Activated CD4-positive, alpha-beta memory T cell treated with anti-CD3 and anti-CD28 coated beads, Interleukin-2, amount 10 ng/mL, durations not matched to agents 7 days and 5 days (primary cell): ENCODE measurements around the gene ATAT1. TPM values are rescaled to one million over a fixed set of nuclear protein-coding genes. Genes with fewer than 3 reads are reported as not detected.
A peak's percentile ranks its signal among the peaks of the same experiment; 100 is the strongest.
"Not testable (repeated sequence)": the region's sequence is repeated elsewhere in the genome, so short reads cannot be mapped to it uniquely, and the experiment has no call there.

Experiments
- CTCF ChIA-PET: fragments of 350-600 bp; sonication (Branson Sonifier 250); formaldehyde crosslinking; loops from one replicate; lab custom pipeline; 2021; ENCODE audit warnings: antibody characterized with exemption, inconsistent platforms; lab: Charles Lee
- POLR2A ChIA-PET: fragments of 350-600 bp; sonication (Branson Sonifier 250); formaldehyde crosslinking; loops from one replicate; lab custom pipeline; 2021; ENCODE audit warnings: antibody characterized with exemption; lab: Charles Lee
- DNase-seq: peaks from one replicate; pipeline ENCODE4 v3.0.0-alpha.2; 2020
- H3K27ac Mint-ChIP-seq: one replicate; pipeline ENCODE4 v1.8.0; 2021; ENCODE audit warnings: mild to moderate bottlenecking, mixed read lengths
- H3K27me3 Mint-ChIP-seq: one replicate; pipeline ENCODE4 v1.8.0; 2021; ENCODE audit warnings: mixed read lengths
- H3K36me3 Mint-ChIP-seq: one replicate; pipeline ENCODE4 v1.8.0; 2021; ENCODE audit warnings: low read depth, mixed read lengths
- H3K4me1 Mint-ChIP-seq: one replicate; pipeline ENCODE4 v1.8.0; 2021; ENCODE audit warnings: mixed read lengths
- H3K4me3 Mint-ChIP-seq: one replicate; pipeline ENCODE4 v1.8.0; 2021; ENCODE audit warnings: mild to moderate bottlenecking, mixed read lengths
- H3K9me3 Mint-ChIP-seq: one replicate; pipeline ENCODE4 v1.8.0; 2021; ENCODE audit warnings: mixed read lengths
- total RNA-seq, 2 experiments: library from RNA; stranded (reverse); gene quantifications; one replicate each; pipeline ENCODE4 v1.2.3, GENCODE V29; 2021

Gene ATAT1
- total RNA-seq, 2 experiments from 2014 or later: 6.3 to 8.0 TPM

DNA sequence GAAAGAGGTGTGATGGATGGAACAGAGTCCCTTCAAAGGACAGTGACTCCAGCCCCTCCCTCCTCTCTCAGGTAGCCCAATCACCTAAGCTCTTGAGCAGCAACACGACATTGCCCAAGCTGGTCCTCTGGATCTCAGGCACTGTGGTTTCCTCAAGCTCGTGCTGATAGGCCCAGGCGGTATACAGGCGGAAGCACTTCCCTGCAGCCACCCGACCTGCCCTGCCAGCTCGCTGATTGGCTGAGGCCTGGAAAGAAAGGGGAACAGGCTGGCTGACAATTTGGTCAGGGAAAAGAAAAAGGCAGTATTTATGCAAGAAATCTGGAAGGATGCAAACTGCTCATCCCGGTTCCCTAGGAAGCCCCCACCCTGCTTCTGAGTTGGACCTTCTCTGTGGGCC is 29.8 kb downstream of the ATAT1 start:
- Mint-ChIP-seq H3K9me3 (no peaks in the 10 kb centered on the region), H3K36me3 (peaks cover 67% of the 10 kb centered on the region), H3K4me1 (no peaks in the 10 kb centered on the region), H3K4me3 (no peak overlapping the region), H3K27ac (no peak overlapping the region), H3K27me3 (no peaks in the 10 kb centered on the region)
- ChIA-PET CTCF (no interaction called here), POLR2A (no interaction called here)
- no peak for DNase-seq

DNA sequence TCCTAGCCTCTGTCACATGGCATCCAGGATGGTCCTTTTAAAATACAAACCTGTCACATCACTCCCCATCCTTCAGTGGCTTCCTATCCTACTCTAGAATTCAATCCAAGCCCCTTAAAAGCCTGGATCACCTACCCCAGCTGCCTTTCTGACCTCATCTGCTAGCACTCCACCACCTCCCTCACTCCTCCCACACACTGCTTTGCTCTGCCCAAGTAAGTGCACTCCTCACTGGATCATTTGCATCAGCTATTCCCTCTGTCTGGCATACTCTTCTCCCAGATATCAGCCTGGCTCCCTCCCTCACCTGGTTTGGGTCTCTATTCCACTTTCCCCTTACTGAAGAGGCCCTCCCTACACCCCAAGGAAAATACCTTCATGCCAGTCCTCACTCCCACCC is 30.8 kb downstream of the ATAT1 start:
- ChIA-PET CTCF (interaction anchor here (1.2 kb wide), 1 partner anchor 15 kb away, joined by 3 read pairs; the partner anchor contains the start of gene DHX16), POLR2A (no interaction called here)
- Mint-ChIP-seq H3K9me3 (no peaks in the 10 kb centered on the region), H3K27me3 (no peaks in the 10 kb centered on the region), H3K27ac (no peak overlapping the region), H3K36me3 (peaks cover 68% of the 10 kb centered on the region), H3K4me1 (no peaks in the 10 kb centered on the region), H3K4me3 (no peak overlapping the region)
- no peak for DNase-seq

- H3K27me3 Mint-ChIP-seq, H3K27ac Mint-ChIP-seq, H3K4me3 Mint-ChIP-seq, H3K4me1 Mint-ChIP-seq, DNase-seq, H3K9me3 Mint-ChIP-seq, POLR2A ChIA-PET: not testable (repeated sequence)
- H3K36me3 Mint-ChIP-seq: peaks cover 69% of the 10 kb centered on the region
- CTCF ChIA-PET: interaction anchor here (1.2 kb wide), 1 partner anchor 14 kb away, joined by 3 read pairs; the partner anchor contains the start of gene DHX16
These were observed 31.2 kb downstream of the ATAT1 start for GRCh38 chr6:30657922-30658321.

DNA sequence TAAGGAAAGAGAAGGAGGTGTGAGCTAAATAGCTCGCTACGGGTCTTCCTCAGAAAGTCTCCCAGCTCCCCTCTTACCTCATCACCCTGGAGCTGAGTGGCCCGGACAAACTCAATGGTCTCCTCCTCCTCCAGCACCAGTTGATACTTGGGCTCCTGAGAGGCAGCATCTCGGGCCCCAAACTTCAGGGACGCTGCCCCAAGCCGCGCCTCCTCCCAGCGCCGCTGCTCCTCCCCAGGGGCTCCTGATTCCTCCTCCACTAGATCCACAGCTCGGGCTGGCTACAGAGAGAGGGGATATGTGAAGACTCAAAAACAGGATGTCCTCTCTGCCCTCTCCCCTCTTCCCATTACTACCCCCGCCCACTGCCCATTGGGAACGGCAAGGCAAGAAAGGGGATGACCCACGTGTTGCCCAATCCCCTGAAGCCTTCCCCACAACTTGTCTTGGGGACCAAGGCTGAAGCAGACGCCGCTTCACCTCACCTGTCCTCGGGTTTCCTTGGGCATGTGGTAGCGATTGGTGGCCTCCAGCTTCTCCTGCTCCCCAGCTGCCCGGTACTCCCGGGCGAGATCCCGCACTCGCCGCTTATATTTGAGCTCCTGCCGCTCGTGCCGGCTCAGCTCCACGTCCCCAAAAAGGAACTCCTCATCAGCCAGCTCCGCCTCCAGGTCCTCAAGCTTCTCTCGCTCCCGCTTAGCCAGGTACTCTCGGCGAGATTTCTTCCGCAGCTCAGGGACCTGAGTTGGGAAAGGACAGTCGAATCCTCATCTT is 38.5 kb downstream of the ATAT1 start:
- H3K9me3 Mint-ChIP-seq: no peaks in the 10 kb centered on the region

GRCh38 chr6:30666300-30666699 is 39.6 kb downstream of the ATAT1 start:
- H3K36me3 Mint-ChIP-seq: peaks cover 71% of the 10 kb centered on the region
- H3K9me3 Mint-ChIP-seq, DNase-seq, POLR2A ChIA-PET, H3K27me3 Mint-ChIP-seq, H3K4me3 Mint-ChIP-seq: not testable (repeated sequence)
- H3K4me1 Mint-ChIP-seq: peaks cover 25% of the 10 kb centered on the region
- peak overlapping the region; percentile 14 for H3K27ac Mint-ChIP-seq
- CTCF ChIA-PET: interaction anchor here (1.2 kb wide), 1 partner anchor 13 kb away, joined by 3 read pairs; no protein-coding TSS in a partner anchor

More for the DNA sequence above, 38.5 kb downstream of the ATAT1 start:
- peaks cover 14% of the 10 kb centered on the region for H3K4me1 Mint-ChIP-seq
- H3K27me3 Mint-ChIP-seq: no peaks in the 10 kb centered on the region
- ChIA-PET POLR2A (no interaction called here), CTCF (interaction anchor here (0.9 to 1.9 kb wide), 3 partner anchors 7 to 66 kb away, joined by 3 to 6 read pairs (median 3); partner anchors contain the start of gene DHX16)
- no peak overlapping the region for H3K4me3 Mint-ChIP-seq
- peaks cover 64% of the 10 kb centered on the region for H3K36me3 Mint-ChIP-seq
- no peak overlapping the region for H3K27ac Mint-ChIP-seq
- DNase-seq: no peak

DNA sequence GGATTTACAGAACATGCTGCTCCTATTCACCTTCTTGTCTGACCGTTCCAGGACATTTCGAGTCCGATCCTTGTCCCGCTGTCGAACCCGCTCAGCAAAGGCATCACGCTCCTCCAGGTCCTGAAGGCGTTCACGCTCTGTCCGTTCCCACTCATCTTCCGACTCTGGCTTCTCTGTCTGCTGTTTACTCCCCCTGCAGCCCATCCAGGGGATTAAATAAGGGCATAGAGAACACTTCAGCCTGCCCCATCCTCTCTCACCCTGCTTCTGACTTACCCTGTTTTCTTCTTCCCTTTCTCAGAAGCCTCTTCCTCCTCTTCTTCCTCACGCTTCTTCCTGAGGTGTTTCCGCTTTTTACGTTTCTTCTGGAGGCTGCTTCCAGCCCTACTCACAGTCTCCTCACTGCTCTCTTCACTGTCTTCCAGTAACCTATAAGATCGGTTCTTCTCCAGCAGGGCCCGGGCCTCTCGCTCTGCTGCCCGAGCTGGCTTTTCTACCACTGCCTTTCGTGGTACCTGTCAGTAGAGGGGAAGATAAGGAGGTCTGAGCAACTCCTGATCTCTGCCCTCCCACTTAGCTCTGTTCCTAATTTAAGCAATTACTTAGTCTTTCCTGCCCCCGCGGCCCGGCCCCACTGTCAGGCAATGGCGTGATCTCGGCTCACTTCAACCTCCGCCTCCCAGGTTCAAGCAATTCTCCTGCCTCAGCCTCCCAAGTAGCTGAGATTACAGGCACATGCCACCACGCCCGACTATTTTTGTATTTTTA is 44.3 kb downstream of the ATAT1 start:
- peak overlapping the region; percentile 26 for H3K27ac Mint-ChIP-seq
- peaks cover 38% of the 10 kb centered on the region for H3K36me3 Mint-ChIP-seq
- POLR2A ChIA-PET: interaction anchor here (1.0 to 4.2 kb wide), 5 partner anchors 11 to 56 kb away, joined by 3 to 31 read pairs (median 23); partner anchors contain the start of genes MRPS18B, PPP1R10 and TUBB
- no peaks in the 10 kb centered on the region for H3K9me3 Mint-ChIP-seq
- no peak for DNase-seq
- H3K4me1 Mint-ChIP-seq: peaks cover 40% of the 10 kb centered on the region
- CTCF ChIA-PET: interaction anchor here (2.1 to 15.7 kb wide), 4 partner anchors 30 to 189 kb away, joined by 8 to 626 read pairs (median 11); partner anchors contain the start of genes MDC1 and TUBB
- peak overlapping the region; percentile 47 for H3K4me3 Mint-ChIP-seq
- no peaks in the 10 kb centered on the region for H3K27me3 Mint-ChIP-seq

DNA sequence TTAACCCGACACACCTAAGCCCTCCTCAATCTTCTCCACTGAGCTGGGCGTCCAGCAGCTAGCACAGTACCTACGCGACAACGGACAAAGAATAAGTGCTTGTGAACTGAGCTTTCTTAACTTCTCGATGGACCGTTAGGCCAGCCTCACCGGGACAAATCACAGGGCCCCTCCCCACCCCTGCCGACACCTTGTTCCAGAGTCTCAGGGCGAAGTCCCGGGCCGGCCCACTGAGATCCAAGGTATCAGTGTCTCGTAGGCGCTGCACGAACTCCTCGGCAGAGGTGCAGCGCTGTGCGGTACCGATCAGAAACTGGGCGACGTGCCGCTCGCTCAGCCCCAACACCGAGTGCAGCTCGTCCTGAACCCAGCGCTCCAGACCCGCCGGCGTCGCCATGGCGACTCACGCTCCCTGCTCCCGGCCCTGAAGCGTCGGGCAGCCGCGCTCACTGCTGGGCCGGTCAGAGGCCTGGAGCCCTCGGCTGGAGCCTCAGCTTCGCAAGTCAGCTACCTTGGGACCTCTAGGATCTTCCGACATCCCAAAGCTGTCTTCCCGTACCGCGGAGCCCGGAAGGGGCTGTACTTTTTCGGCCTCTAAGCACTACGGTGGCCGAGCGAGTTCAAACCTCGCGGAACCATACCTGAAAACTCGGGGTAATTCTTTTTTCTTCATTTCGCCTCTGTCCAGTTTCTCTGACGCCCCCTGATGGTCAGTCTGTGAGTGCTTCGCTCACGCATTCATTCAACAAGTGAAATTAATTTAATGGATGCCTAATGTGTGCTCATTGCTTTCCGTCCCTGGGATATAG is 46.0 kb downstream of the ATAT1 start, which contains the start of gene DHX16:
TSS of gene DHX16 (minus strand) at position 562 of the 809 bp plus-strand sequence. CDS start at position 397, 165 bp downstream.
- Mint-ChIP-seq H3K4me1 (peaks cover 42% of the 10 kb centered on the region), H3K9me3 (no peaks in the 10 kb centered on the region), H3K4me3 (peak within 1 kb of the TSS; percentile 89), H3K36me3 (peaks cover 45% of the 10 kb centered on the region), H3K27me3 (no peaks in the 10 kb centered on the region), H3K27ac (peak within 1 kb of the TSS; percentile 18)
- CTCF ChIA-PET: interaction anchor here (0.5 to 15.7 kb wide), 27 partner anchors 8 to 415 kb away, joined by 3 to 626 read pairs (median 4); partner anchors contain the start of genes ABCF1, MDC1 and TUBB
- DNase-seq: peak; percentile 92
- POLR2A ChIA-PET: interaction anchor here (0.7 to 4.2 kb wide), 14 partner anchors 9 to 116 kb away, joined by 3 to 31 read pairs (median 6); partner anchors contain the start of genes MDC1, MRPS18B, PPP1R10 and PRR3

- Mint-ChIP-seq H3K4me3 (no peak overlapping the region), H3K4me1 (peaks cover 46% of the 10 kb centered on the region), H3K36me3 (peaks cover 55% of the 10 kb centered on the region), H3K27ac (peak overlapping the region; percentile 16), H3K9me3 (no peaks in the 10 kb centered on the region), H3K27me3 (no peaks in the 10 kb centered on the region)
- ChIA-PET POLR2A (interaction anchor here (1.7 to 3.4 kb wide), 3 partner anchors 11 to 54 kb away, joined by 5 to 29 read pairs (median 6); no protein-coding TSS in a partner anchor), CTCF (interaction anchor here (0.7 to 15.7 kb wide), 2 partner anchors 36 to 51 kb away, joined by 3 to 626 read pairs; partner anchors contain the start of genes MDC1 and TUBB)
- no peak for DNase-seq
These were observed 50.1 kb downstream of the ATAT1 start for GRCh38 chr6:30676660-30677285.

DNA sequence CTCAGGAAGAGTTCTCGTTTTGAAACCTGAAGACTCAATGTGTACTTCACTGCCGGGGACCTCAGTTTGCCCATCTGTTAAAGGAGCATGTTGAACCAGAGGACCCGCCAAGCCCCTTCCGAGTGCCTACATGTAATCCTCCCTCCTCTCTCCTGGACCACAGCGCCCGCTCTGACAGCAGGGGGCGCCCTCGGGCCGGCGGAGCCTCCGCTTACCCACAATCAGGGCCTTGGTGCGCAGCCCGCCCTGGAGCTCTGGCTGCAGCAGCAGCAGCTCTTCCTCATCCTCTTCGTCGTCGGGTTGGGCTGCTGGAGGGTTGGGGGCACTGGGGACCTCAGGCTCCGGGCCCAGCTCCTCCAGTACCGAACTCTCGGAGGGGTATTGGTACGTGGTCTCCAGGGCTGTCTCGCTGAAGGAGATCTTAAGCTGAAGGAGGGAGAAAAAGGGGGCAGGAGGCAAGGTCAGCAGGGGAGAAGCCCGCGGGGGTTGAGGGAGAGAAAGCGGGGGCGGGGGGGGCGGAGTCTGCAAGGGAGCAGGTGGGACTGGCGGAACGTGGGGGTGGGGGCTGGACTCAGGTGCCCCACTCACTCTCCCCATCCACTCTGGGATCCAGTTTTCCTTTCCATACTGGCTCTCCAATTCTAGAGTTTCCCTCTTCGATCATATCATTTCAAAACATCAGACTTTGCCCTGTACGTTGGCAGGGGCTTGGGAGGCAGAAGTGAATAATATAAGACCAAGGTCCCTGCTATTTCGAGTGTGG is 52.5 kb downstream of the ATAT1 start:
- Mint-ChIP-seq H3K27ac (peak overlapping the region; percentile 95), H3K36me3 (peaks cover 79% of the 10 kb centered on the region), H3K4me3 (peak overlapping the region; percentile 93), H3K9me3 (no peaks in the 10 kb centered on the region), H3K4me1 (peaks cover 35% of the 10 kb centered on the region), H3K27me3 (no peaks in the 10 kb centered on the region)
- CTCF ChIA-PET: interaction anchor here (0.5 to 15.7 kb wide), 23 partner anchors 10 to 939 kb away, joined by 3 to 626 read pairs (median 4); partner anchors contain the start of genes MDC1, MRPS18B, NRM and PPP1R10
- peak; percentile 93 for DNase-seq
- POLR2A ChIA-PET: interaction anchor here (0.7 to 8.5 kb wide), 14 partner anchors 9 to 188 kb away, joined by 3 to 561 read pairs (median 5); partner anchors contain the start of genes ATAT1, FLOT1, MDC1 and MRPS18B

- DNase-seq: no peak
- no peaks in the 10 kb centered on the region for H3K9me3 Mint-ChIP-seq
- H3K36me3 Mint-ChIP-seq: peaks cover 86% of the 10 kb centered on the region
- H3K4me1 Mint-ChIP-seq: peaks cover 35% of the 10 kb centered on the region
- peak overlapping the region; percentile 95 for H3K27ac Mint-ChIP-seq
- no peaks in the 10 kb centered on the region for H3K27me3 Mint-ChIP-seq
- H3K4me3 Mint-ChIP-seq: peak overlapping the region; percentile 93
- CTCF ChIA-PET: interaction anchor here (0.5 to 15.7 kb wide), 18 partner anchors 7 to 471 kb away, joined by 3 to 626 read pairs (median 4); partner anchors contain the start of genes DHX16, MDC1, MRPS18B and NRM
- POLR2A ChIA-PET: interaction anchor here (0.8 to 8.5 kb wide), 10 partner anchors 8 to 189 kb away, joined by 3 to 561 read pairs (median 10); partner anchors contain the start of genes DHX16, MDC1, MRPS18B and NRM
These were observed 53.3 kb downstream of the ATAT1 start for GRCh38 chr6:30679765-30680535.
